Hematopoietic multipotent progenitor cell treated with erythropoietin and hydrocortisone succinate and interleukin-3 and kit ligand, for 17 days (in vitro differentiated cells): ENCODE results near the gene TMSB15B.
"Not testable (repeated sequence)": the region's sequence is repeated elsewhere in the genome, so short reads cannot be mapped to it uniquely, and the experiment has no call there.

ENCODE experiments used
- DNase-seq: peaks from one replicate; pipeline ENCODE4 v3.0.0-alpha.2; 2015; ENCODE audit warnings: low spot score

TMSB15B gene

DNA sequence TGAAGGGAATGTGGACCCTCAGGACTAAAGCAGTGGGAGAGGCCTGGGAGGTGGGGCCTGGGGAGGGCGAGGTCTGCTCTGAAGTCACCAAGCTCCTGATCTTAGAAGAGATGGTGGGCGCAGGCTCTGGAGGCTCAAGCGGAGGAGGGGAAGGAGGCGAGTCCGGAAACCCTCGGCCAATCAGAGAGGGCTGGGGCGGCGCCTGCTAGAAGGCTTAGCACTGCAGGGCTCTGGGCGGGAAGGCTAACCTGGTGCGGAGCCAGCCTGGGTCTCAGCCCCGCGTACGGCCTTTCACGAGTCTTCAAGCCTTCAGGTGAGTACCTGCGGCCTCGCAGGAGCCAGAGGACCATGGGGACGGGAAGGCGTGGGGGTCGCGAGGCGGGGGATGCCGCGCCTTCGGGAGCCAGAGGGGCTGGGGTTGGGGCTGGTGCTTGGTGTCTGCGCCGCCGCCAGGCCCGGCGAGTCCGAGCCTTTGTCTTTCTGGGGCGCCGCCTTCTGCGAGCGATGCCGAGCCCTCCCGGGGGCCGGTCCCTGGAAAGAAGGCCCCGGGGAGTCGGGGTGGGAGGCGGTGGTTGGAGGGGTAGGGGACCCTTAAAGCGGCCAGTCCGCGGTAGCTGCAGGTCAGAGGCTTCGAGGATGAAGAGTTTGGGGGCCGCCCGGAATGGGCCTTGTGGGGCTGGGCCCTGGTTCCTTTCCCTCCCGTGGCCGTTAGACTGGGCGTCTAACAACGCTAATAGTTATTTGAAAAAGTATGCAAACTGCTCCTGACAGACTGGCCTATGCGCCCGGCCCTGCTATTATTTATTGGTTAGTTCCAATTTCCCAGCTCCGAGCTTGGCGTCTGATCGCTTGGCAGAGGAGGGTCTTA, at the start of gene TMSB15B:
TMSB15B (plus strand) TSS at position 217 of the 868 bp plus-strand sequence.
- DNase-seq, result not testable (repeated sequence)

DNA sequence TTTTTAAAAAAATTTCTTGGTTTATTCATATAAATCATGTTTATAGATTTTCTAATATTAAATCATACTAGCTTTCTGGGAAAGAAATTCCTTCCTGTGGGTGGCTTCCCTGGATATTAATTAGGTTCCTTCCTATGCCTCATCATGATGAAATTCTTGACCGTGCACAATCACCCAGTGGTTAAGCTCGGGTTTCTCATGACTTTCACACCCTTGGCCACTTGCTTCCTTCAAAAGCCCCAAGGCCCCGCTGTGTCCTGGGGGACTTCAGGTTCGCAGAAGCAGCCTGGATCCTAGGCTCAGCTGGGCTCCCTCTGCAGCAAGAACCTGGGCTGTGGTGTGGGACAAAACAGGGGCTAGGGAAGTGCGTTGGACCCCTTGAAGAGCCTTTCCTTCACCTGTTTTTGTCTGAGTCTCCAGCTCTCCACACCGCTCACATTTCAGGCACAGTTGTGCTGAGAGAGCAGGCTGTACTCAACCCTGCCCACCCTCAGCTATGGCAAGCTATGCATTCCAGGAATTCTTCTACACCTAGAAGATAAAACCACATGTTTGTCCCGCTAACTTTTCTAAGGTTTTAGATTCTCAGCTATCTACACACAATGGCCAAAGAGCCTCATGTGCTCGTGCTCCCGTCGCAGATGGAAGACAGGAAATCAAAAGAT, 48.9 kb upstream of the TMSB15B start:
- DNase-seq, result no peak

DNA sequence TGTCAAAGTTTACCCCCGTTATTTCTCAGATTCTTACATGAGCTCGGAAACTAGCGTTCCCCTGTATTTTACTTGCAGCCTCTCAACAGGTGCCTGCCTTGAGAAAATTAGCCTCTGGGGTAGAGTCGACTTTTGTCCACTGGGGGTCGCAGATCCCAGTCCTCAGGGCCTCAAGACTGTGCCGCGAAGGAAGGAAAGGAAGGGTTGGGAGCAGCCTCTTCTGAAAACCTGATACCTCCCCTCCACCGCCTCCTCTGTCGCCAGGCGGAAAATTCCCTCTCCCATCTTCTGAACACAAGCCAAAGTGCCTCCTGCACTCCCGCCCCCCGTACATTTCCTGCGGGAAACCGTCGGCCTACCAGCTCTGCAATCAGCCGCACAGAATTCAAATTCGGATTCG, 44.4 kb upstream of the TMSB15B start:
- peak; percentile 10 for DNase-seq

DNA sequence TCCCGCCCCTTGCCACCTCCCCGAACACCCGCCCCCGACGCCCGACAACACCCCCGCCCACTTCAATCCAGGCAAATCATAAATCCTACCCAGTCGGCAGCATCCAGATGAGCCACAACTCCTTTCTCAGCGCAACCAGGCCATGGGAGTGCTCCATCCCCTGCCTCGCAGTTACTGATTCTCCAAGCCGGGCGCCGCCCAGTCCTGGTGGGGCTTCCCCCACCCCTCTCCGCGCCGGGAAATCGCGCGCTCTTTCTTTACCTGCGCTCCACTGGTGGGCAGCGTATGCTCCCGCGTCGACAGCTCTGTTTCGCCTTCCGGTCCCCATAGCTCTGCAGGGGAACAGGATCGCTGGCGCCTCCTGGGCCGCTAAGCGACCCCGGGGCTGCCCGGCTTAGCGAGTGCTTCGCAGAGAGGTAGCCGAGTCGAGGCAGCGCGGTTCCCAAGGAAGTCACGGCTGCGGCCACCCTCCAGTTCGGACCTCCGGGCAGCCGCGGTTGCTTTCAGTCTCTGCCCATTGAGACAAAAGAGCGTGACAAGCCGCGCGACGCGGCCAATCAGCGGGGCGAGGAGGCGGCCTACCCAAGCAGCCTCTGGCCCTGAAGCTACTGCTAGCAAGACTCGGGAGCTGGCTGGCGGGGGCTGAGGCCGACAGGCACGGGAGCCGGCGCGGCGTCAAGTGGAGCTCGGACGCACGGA, 43.7 kb upstream of the TMSB15B start:
- DNase-seq, result no peak

DNA sequence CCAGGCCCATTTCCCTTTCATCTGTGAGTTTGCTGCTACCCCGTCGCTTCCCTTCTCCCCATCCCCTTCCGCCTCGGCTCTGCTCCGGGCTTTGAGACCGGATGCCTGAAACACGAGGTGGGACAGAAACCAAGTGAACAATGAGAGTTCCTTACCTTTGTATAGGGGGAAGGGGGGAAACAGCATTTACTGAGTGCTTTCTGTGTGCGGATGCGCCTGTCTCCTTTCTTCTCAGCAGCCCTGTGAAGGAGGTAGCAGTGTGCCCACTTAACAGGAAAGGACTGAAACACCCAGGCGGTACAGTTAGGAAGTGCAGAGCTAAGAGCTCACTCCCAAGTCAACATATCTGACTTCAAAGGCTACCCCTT, 43.2 kb upstream of the TMSB15B start:
- no peak for DNase-seq

DNA sequence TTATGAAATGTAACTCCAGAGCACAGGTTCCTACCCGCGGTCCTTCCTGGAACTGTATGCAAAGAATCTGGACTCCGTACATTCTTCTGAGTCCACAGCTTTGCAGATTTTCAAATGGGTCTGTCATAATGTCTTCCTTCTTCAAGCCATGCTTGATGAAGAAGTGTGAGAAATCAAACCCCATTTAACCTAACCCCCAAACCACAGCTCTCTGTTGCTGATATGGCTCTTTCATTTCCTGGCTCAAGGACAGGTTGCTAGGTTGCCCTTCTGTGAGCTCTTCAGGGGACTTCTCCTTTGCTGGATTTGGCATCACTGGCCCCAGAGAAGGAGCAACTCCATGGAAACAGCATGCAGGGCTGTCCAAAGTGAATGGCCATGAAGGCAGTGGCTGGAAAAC, 41.9 kb upstream of the TMSB15B start:
- not testable (repeated sequence) for DNase-seq

DNA sequence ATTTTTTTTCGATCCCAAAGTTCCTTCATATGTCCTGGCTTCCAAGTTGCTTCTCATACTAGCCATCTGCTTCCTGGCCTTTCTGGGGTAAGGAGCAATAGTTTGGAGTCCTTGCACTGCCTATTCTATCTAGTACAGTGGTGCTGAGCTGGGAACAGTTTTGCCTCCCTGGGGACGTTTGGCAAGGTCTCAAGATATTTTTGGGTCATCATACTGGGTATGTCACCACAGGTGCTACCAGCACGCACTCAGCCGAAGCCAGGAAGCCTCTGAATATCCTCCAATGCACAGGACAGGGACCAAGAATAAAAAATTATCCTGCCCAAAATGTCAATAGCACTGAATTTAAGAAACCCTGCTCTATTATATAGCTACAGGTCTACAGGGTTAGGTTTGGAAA, 35.4 kb upstream of the TMSB15B start:
- no peak for DNase-seq

DNA sequence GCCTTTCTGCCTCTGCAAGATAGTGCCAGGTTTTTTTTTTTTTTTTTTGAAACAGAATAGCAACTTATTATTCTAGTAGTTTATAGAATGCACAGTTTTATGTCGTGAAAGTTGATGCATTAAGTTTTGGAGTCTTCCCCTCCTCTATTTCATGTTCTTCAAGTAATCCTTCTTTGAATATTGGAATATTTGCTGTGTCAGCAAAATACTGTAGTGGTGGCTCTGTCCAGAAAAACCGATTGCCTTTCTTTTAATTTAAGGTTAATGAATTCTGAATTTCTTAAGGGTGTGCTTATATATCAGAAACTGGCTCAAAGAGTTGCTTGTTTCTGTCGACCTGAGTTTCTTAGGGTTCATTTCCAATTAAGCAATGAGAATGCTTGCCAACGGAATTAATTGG, 34.8 kb upstream of the TMSB15B start:
- no peak for DNase-seq

DNA sequence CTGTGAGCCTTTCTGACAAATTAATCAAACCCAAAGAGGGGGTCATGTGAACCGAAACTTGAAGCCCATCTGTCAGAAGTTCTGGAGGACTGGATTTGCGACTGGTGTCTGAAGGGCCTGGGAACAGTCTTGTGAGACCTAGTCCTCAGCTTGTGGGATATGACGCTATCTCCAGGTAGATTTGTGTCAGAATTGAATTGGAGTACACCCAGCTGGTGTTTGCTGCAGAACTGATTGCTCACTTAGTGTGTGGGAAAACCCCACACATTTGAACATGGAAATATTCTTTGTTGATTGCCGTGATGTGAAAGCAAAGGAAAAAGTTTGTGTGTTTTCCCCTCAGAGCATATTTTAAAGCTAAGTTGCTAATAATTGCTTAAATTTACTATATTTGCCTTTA, 30.3 kb upstream of the TMSB15B start:
- no peak for DNase-seq

DNA sequence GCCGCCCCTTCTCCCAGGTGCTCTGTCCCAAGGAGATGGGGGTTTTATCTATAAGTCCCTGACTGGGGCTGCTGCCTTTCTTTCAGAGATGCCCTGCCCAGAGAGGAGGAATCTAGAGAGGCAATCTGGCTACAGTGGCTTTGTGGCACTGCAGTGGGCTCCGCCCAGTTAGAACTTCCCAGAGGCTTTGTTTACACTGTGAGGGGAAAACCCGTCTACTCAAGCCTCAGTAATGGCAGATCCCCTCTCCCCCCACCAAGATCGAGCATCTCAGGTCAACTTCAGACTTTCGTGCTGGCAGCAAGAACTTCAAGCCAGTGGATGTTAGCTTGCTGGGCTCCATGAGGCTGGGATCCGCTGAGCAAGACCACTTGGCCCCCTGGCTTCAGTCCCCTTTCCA, 22.2 kb upstream of the TMSB15B start:
- DNase-seq, result not testable (repeated sequence)

DNA sequence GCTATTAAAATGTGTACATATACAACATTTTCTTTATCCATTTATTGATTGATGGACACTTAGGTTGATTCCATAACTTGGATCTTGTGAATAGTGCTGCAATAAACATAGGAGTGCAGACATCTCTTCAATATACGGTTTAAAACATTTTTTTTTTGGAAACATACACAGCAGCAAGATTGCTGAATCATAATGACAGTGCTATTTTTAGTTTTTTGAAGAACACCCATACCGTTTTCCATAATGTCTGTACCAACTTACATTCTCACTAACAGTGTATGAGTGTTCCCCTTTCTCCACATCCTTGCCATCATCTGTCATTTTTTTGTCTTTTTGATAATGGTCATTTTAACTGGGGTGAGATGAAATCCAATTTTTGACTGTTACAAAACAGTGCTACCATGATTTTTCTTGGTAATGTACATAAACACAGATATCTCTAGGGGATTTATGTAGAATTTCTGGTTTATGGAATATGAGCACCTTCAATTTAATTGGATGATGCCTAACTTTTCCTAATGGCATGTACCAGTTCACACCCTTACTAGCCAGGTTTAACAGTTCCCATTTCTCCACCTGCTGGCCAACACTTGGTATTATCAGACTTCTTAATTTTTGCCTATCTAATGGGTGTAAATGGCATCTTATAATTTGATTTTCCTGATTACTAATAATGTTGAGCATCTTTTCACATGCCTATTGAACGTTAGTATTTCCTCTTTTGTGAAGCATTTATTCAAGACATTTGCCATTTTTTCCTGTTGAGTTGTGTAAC, 21.0 kb upstream of the TMSB15B start:
- DNase-seq, result peak; percentile 40

DNA sequence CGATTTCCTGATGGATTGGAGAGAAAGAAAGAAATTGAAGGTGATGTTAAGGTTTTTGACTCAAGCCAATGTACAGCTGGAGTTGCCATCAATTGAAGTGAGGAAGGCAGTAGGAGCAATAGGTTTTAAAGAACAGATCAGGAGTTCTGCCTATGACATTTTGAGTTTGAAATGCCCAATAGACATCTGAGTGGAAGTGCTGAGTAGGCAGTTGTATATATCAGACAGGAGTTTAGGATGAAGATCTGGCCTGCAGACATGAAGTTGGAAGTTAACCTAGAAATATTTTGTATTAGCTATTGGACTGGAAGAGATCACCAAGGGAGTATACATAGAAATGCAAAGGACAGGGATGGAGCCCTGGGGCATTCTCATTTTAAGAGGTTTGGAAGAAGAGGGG, 12.9 kb upstream of the TMSB15B start:
- no peak for DNase-seq

DNA sequence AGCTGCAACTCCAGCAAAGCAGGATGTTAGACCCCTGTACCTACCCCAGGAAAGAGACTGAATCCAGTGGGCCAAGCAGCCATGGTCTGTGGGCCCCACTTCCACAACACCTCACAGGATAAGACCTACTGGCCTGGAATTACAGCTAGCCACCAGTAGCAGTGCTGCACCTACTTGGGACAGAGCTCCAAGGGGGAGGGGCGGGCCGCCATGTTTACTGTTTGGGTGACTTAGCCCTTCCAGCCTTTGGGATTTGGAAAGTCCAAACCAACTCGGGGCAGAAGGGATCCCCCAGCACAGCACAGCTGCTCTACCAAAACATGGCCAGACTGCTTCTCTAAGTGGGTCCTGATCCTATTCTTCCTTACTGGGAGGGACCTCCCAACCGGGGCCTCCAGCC, 9.1 kb upstream of the TMSB15B start:
- DNase-seq, result no peak

DNA sequence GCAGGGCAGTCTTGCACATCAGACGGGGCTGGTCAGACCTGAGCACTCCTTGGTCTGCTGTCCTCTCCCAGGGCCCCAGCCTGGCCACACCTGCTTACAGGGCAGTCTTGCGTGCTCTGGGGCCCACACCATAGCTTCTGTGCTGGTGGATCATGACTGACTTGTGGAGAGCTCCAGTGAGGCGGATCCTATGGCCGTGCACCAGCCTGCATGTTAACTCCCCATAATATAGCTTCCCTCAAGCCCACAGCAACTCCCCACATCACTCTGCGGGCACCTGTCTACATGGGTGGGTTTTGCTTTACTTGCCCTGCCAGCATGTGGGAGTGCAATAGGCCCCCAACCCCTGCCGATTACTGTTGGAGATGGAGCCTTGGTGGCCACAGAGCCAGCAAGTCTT, 8.2 kb upstream of the TMSB15B start:
- DNase-seq, result no peak

DNA sequence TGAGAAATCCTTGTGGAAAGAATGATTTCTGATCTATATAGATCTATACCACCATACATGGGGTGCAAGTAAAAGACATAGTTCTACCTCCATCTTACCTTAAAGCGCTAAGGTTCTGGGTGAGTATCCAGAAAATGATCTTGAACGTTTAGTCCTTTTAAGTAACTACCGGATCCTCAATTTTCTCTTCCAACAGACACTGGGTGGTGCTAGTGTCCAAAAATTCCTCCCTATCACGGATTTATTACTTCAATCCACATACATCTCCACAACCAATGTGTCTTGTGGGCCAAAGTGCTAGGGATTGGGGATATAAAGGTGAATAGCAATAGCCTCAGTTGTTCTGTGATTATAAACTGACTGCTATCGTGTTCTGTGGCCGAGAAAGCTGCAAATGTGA, 1.8 kb upstream of the TMSB15B start:
- DNase-seq, result not testable (repeated sequence)

DNA sequence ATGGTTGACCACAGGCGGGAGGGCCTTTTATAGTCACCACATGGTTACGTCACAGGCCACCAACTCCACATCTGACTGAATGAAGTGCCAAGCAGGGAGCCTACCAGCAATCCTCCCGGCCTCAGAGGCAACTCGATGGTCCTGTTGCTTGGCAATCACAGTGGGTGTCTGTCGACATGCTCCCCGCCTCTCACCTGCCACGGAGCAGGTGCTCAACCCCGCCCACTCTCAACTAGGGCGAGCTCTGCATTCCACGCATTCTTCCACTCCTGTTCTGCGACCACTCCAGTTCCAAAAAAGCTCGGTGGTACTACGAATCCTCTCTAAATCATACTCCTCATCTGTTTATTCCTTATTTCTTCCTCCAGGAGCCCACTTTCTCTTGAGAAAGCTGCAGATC, 21.1 kb downstream of the TMSB15B start:
- DNase-seq, result not testable (repeated sequence)

DNA sequence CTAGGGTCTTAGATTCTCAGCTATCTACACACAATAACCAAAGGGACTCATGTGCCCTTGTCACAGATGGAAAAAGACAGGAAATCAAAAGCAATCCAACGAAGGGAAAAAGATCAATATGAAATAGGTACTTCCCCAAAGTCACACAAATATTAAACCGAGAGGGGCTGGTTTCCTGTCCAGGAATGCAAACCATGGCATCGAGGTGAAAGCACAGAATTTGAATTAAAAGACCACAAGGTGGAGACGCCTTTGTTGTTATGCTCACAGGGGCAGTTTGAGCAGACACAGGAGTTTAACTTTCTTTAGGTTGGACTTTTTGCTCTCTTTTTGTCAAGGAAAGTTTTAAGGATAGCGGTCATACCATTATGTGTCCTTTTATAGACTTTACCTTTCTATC, 36.8 kb downstream of the TMSB15B start:
- no peak for DNase-seq

DNA sequence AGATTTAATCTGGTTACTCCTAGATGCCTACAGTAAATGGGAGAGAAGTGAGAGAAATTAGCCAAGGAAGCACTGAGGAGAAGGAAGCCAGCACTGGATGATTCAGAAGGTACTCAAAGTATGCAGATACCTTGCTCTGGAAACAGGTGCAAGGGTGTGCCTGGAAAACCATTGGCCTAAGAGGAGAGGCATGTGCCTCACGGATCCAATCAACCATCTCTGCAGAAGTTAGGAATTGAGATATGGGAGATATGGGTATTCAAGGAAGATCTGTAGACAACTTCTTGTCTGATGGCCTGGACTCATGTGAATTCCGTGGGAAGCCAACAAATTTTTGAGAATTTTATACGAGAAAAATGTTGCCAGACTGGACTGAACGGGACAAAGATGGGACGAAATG, 46.4 kb downstream of the TMSB15B start:
- no peak for DNase-seq

DNA sequence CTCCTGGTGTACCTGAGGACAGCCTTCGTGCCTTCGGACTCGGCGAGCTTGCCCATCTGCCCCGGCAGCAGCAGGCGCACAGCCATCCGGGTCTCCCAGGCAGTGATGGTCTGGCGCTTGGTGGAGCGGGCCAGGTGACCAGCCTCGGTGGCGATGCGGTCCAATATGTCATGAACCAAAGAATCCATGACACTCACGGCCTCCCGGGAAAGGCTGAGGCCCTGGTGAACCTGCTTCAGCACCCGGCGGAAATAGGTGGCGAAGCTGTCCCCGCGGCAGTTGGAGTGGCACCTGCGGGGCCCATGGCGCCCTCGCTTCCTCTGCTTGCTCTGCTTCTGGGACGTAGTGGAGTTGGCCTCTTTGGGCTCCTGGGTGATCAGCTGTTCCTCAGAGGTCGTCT, 50.7 kb downstream of the TMSB15B start:
- no peak for DNase-seq

DNA sequence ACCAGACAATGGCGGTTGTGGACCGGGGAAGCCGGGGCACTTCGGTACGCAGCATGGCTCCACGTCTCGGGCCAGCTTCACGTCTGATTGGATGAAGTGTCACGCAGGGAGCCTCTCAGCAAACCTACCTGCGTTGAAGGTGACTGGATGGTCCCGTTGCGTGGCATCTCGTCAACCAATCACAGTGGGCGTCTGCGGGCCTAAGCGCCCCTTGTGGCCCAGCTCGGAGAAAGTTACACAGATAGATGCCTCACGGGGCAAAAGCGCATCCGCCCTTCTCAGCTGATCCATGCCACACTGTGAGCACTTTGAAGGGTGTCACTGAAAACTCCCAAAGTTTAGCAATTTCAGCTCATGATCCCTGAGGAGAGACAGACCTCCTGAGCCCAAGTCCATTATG, 51.2 kb downstream of the TMSB15B start, which contains the start of gene H2BW1:
H2BW1 (minus strand) TSS at position 103 of the 400 bp plus-strand sequence. CDS start 132 bp downstream, outside the sequence.
- no peak for DNase-seq

DNA sequence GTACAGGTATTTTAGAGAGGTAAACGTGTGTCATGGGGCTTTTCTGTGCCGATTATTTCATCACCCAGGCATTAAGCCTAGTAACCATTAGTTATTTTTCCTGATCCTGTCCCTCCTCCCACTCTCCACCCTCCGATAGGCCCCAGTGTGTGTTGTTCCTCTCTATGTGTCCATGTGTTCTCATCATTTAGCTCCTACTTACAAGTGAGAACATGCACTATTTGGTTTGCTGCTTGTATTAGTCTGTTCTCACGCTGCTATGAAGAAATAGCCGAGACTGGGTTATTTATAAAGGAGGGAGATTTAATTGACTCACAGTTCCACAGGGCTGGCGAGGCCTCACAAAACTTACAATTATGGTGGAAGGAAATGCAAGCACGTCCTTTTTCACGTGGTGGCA, 53.1 kb downstream of the TMSB15B start:
- not testable (repeated sequence) for DNase-seq
